AG08396 (cell line): ENCODE results near the gene FAM222A.

Experiments
- DNase-seq: peaks from one replicate; pipeline ENCODE4 v3.0.0; 2012; ENCODE audit warnings: low spot score, mixed read lengths

Gene FAM222A

DNA sequence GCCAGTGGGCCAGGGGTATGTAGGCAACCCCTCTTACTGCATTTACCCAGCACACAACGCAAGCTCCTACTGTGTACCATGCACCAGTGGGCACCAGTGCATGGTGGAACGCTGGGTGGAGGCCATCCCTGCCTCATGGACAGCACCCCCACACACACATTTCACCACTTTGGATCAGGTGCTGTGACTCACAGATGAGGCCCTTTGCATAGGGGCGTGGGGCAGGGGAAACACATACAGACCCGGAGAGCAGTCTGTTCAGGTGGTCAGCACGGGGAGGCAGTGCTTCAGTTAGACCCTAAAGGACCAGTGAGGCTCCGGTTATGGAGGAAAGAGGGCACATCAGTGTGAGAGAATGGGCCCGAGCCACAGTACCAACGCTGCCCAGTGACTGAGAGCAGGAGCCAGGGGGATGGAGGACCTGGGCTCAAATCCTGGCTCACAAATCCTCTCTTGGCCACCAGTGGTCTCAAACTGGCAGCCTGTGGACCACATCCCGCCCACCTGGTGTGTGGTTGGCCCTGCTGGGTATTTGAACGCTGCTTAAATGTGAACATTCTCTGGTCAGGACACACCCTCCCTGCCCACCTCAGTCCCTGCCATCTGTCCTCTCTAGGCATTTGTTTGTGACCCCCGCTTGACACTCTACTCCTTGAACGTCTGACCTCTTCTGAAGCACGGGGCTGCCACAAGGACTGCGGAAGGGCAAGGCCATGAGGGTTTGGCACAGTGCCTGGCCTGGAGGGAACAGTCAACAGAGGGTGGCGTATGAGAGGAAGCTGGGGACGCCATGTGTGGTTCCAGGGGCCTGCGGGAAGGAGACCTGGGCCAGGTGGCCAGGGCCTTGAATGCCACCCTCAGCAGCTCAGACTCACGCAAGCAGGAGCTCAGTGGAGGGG lies 46.7 kb downstream of the FAM222A start:
- no peak for DNase-seq

DNA sequence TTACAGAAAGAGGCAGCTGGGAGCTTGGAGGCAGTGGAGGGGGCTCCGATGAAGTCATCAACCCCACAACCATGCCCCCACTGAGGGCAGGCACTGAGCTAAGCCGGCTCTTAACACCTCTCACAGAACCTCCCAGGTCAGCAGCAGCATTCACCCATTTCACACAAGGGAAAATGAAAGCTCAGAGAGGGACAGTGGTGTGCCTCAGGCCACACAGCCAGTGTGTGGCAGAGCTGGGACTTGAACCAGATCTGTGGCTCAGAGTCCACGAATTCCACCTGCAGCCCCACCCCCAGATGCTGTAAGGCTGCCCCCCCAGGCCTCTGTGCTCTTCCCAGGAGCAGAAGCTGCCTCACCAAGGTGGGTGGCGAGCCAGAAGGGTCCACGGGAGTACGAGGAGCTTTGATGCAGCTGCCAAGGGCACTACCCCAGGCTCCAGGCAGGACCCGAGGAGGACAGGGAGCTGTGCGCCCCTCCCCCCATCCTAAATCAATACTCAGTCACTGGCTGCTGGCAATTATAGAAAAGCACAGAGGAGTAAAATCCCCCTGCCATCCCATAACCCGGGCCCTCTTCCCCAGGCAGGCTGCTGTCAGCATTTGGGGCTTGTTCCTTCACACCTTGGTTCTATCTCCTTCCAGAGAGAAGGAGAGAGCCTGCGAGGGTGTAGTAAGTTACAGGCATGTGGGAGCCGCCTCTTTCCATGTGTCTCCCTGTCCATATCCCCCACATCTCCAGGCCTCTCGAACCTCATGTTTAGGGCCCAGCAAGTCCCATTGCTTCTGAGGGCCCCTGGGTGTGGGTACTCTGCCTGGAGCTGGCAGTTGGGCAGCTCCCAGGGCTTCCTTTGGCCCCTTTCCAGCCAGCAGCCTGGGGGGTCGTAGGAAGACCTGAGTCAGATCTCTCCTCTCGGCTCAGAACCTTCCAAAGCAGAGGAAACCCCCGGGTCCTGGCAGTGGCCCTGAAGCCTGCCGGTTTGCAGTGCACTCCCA lies 47.6 kb downstream of the FAM222A start:
- DNase-seq, result no peak

DNA sequence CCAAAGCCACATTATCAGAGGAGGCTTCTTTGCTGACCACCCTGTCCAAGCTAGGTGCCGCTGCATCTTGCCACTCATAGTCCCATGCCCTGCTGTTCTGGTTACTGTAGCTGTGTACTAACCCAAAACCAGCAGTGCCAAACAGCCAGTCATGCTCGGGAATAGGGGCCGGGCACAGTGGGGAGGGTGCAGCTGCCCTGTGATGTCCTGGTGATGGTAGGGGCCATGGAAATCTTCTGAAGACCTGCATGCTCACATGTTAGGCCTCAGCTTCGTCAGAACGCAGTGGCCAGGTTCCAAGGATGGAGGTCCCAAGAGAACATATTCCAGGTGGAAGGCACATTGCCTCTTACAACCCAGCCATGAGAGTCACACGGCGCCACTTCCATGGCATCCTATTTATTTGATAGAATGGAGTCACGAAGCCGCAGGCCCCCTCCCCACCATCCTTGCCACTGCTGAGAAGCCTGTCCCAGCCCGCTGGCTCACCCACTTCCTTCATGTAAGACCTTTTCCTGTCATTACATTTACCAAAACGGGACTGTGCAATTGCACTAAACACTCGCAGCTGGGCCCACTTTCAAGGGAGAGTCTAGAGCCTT lies 48.5 kb downstream of the FAM222A start:
- no peak for DNase-seq

DNA sequence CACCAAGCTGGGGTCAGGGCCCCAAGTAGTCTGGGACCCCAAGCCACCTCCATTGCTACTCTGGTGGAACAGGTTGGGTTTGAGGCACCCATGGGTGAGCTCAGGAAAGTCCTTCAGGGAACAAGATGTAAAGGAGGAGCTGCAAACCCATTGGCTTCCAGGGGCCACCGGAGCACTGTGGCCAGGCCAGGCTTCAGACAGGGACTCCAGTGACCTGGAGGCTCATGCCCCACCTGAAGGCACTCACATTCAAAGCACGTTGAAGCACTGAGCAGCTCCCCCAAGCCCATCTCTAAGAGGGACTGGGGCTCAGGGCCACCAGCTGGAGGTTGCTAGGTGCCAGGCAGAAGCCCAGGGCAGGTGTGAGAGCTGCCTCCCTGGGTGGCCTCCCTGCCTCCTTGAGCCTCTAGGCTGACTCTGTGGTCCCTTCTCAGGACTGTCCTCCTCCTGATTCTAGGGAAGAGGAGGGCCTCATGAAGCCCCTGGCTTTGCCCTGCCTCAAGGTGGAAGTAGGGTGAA lies 49.1 kb downstream of the FAM222A start:
- DNase-seq, result no peak

DNA sequence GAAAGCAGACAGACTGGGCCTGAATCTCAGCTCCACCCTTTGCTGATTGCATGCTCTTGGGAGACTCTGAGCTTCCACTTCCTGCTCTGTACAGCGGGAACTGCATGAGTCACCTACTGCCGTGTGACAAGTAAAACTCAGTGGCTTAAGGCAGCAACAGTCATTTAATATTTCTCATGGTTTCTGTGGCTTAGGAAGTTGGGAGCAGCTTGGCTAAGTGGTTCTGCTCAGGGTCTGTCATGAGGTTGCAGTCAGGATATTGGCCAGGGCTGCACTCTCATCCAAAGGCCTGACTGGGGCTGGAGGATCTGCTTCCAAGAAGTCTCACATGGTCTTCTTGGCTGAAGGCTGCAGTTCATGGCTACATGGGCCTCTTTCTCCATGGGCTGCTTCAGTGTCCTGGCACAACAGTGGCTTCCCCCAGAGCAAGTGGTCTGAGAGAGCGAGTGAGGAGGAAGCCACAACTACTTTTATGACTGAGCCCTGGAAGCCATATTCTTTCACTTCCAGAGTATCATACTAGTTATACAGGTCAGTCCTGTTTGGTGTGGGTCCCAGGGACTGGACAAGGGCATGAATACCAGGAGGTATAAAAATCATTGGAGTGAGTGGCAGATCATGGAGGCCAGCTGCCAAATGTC lies 49.7 kb downstream of the FAM222A start:
- peak; percentile 57 for DNase-seq

DNA sequence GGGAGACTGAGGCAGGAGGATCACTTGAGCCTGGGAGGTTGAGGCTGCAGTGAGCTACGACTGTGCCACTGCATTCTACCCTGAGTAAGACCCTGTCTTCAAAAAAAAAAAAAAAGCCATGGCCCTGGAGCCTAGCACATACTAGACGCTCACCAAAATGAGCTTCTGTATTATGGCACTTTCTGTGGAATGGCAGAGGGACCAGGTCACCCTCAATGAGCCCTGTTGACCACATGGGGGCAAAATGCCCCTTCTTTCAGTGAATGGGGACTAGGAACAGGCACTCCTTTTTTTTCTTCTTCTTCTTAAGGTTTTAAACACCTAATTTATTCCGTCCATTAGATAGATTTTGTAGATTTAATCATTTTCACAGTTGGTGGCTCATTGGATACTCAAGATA lies 50.5 kb downstream of the FAM222A start:
- DNase-seq, result no peak

DNA sequence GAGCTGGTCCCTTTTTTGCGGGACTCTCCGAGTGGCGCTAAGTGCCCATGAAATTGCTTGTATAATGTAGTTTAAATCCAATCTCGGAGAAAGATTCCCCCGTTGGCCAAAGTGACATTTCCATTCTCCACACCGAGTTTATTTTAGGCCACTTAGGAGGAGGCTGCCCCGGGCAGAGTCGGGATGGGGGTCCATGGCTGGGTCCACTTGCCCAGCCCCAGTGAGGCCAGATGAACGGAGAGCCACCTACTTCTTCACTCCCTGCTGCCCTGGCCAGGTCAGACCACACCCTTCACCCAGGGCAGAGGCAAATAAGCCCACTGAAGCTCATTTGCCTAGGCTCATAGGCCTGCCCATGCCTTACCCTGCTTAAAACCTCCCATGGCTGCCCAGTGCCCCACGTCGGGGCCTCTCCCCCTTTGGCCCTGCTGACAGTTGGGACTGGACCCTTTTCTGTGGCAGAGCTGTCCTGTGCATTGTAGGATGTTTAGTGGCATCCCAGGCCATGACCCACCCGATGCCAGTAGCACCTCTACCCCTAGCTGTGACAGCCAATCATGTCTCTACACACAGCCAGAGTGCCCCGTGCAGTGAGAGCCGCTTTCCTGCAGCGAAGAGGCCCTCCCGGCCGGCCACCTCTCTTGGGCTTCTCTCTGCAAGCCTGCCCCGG lies 51.3 kb downstream of the FAM222A start:
- DNase-seq, result no peak

DNA sequence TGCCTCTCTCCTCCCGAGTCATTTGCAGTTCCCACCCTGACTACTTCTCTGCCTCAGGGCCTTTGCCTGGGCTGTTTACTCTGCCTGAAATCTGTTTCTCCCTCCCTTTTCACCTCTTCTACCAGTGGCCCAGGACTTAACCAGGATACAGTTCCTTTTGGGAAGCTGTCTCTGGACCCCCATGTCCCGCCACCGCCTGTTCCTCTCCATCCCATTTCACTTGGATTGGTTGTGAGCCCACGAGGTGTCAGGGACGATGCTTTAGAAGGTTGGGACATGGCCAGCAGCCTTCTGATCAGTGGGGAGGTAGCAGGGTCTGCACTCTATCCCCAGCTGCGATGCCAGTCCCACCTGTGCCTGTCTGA lies 51.8 kb downstream of the FAM222A start:
- DNase-seq, result no peak

DNA sequence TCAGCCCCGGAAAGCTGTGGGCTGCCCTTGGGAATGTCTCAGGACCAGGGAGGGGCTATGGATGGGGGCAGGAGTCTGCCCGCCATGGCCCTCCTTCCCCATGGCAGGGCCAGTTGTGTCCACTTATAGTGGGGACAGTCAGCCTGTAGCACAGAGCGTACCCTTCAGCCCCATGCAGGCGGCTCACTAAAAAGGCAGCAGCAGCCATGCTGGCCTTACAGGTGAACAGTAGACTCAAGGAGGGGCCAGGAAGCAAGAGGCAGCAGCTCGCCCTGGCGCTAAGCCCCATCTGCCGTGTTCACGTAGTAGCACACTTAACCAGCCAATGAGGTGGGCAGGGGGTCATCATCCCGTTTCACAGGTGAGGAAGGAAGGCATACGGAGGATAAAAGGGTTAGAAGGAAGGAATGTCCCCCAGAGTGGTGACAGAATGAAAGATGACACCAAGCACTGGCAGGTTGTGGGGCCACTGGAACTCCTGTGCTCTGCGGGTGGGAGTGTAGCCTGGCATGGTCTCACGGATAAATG lies 52.7 kb downstream of the FAM222A start:
- no peak for DNase-seq

DNA sequence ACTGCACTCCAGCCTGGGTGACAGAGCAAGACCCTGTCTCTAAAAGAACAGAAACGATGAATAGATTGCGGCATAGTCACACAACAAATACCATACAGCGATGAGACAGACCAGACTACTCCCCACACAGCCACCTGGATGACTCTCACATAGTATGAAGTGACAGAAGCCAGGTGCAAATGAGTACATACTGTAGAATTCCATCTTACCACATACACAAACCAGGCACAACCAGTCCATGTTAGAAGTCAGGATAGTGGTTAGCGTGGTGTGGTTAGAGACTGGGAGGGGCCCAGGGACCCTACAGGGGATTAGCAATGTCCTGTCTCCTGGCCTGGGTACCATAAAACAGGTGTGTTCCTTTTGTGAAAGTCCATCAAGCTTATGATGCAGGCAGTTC lies 53.8 kb downstream of the FAM222A start:
- DNase-seq, result no peak

DNA sequence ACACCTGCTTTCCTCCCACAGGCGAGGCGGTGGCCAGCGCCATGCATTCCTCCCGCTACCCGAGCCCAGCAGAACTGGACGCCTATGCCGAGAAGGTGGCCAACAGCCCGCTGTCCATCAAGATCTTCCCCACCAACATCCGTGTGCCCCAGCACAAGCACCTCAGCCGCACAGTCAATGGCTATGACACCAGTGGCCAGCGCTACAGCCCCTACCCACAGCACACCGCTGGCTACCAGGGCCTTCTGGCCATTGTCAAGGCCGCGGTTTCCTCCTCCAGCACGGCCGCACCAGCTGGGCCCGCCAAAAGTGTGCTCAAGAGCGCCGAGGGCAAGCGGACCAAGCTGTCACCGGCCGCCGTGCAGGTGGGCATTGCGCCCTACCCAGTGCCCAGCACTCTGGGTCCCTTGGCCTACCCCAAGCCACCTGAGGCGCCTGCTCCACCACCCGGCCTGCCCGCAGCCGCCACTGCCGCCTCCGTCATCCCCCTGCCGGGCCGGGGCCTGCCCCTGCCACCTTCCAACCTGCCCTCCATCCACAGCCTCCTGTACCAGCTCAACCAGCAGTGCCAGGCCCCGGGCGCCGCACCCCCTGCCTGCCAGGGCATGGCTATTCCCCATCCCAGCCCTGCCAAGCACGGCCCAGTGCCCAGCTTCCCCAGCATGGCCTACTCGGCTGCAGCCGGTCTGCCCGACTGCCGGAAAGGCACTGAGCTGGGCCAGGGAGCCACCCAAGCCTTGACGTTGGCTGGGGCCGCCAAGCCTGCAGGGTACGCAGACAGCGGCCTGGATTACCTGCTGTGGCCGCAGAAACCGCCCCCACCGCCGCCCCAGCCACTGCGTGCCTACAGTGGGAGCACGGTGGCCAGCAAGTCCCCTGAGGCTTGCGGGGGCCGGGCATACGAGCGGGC lies 54.6 kb downstream of the FAM222A start:
- DNase-seq, result no peak

DNA sequence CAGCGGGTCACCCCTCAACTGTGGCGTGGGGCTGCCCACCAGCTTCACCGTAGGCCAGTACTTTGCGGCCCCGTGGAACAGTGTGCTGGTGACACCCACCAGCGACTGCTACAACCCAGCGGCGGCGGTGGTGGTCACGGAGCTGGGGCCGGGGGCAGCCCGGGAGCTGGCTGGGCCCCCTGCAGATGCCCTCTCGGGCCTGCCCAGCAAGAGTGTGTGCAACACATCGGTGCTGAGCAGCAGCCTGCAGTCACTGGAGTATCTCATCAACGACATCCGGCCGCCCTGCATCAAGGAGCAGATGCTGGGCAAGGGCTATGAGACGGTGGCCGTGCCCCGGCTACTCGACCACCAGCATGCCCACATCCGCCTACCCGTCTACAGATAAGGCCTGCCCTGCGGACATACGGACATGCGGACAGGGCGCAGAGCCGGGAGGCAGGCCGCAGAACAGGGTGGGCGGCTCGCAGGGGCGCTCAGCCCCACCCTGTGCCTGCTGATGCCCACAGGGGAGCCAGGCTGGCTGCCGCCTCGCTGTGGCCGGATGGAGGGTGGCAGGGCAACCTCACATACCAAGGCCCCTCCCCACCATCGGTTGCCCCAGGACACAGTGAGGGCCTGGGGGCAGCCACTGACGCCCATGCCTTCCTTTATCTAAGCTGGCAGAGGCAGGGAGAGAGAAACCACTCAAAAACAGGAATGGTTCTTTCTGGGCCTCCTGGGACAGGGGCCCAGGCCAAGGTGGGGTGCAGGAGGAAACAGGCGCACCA lies 55.5 kb downstream of the FAM222A start:
- no peak for DNase-seq

DNA sequence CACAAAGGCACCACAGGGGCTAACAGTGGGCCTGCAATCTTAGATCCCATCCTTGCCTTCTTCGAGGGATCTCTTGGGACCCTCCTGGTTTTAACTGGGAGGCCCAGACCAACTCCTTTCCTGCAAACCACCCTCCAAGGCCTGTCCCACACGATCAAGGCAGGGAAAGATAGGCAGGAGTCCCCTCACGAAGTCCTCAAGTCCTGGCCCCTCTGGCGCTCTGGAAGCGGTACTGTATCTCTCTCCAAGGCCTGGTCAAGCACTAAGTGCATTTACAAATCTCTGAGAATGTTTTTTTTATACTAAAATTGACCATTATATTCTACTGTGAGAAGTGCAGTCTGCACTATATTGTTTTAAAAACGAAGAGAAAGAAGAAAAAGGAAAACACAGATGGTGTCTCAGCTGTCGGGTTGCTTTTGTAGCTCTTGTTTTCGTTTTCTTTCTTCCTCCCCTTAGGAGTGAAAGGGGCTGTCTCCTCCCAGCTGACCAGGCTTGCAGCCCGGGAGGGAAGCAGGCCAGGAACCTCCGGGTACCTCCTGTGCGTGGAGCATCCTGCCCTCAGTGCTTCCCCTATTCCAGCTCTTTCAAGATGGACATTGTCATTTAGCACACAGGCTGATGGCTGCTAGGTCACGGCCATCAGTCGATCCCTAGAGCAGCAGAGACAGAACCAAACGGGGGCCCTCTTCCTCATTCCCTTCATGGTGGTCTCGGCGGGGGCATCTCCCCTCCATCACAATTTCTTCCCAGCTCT lies 56.7 kb downstream of the FAM222A start:
- no peak for DNase-seq

DNA sequence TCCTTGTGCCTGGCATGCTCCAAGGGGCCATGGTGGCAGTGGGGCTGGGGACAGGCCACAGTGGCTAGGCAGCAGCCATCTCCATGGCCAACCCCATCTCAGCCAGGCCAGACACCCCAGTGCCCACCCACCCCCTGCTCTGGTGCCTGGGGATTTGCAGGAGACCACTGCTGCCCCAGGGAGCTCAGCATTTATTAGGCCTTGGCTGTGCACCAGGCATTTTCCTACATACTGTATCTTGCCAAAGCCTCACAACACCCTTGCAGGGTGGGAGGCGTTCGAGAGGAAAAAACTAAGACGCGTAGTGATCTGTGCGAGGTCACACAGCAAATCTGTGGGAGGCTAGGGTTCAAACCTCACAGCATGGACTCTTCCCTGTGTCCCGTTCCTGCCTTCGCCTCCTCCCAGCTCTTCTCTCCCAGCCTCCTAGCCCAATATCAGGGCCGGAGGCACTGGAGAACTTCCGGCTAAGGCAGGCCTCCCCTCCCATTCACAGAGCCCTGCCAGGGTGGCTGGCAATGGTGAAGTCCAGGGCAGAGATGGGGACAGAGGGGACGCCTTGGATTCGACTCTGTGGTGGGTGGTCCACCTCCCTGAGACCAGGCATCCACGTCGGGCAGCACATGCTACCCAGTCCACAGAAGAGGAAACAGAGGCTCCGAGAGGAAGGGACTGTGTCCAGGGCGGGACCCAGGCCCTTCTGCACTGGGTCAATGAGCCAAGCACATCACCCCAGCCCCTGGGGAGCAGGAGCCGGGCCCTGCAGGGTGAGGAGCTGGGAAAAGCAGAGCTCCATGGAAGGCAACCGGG lies 57.4 kb downstream of the FAM222A start:
- DNase-seq, result no peak

DNA sequence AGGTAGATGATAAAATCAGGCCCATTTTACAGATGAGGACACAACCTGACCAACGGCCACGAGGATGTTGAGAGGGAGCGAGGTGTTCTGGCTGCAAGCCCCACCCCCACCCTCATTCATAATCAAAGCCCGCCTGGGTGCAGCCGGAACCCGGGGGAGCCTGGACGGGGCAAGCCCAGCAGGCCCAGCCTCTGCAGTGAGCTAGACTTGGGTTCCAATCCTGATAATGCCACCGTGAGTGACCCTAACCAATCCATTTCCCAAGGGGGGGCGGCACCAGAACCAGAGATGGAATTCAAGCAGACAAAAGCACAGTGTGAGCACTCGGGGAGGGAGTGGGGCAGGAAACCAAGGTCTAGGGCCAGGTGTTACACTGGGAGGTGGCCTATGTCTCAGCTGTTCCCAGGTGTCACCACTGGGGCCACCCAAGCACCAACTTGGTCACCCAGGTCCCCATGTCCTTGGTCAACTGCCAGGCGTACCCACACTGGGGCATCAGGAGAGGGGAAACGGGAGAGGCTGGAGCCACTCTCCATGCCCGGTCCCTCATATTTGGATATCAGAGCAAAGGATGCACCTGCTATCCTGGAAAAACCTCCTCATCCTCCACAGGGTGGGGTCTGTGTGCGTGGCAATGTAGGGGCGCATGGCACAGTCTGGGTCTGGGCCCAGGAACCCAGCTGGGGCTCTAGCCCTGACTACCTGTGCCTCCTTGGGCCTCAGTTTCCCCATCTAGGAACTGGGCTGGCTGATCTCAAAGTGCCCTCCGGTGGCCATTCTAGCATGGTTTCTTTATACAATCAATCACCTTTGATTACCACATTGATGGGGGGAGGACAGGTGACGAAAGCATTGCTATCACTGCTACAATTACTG lies 58.4 kb downstream of the FAM222A start:
- no peak for DNase-seq

DNA sequence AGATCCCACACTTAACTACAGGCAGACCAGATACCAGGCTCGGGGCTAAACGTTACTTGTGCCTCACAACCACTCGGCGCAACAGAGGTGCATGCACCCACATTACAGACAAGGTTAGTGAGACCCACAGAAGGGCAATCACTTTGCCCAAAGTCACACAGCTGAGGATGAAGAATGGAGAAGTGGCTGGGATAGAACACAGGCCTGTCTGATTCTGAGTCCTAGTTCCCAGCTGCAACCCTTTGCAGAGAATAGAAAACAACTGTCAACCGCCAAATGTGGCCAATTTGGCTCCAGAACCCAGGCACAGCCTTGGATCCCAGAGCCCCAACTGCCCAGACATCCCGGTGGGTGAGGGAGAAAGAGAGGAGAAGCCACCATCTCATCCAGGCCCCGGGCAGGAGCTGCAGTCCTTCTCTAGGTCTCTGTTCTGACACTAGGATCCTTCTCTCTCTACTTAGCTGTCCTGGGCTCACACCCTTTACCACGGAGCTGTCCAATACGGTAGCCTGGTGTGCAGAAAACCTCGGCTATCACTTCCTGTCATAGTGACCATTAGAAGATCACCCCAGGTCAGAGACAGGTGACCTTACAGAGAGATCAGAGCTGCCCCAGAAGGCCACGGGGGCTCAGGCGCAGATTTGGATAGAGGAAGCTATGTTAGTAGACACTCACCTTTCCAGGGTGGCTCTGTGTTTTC lies 59.1 kb downstream of the FAM222A start:
- no peak for DNase-seq
